ENCODE results near the gene SNN. TPM values are rescaled to one million over a fixed set of nuclear protein-coding genes. Genes with fewer than 3 reads are reported as not detected.
A peak's percentile ranks its signal among the peaks of the same experiment; 100 is the strongest.

Gene SNN
- total RNA-seq, 2 experiments from 2014 or later, result 21.7 to 23.4 TPM

DNA sequence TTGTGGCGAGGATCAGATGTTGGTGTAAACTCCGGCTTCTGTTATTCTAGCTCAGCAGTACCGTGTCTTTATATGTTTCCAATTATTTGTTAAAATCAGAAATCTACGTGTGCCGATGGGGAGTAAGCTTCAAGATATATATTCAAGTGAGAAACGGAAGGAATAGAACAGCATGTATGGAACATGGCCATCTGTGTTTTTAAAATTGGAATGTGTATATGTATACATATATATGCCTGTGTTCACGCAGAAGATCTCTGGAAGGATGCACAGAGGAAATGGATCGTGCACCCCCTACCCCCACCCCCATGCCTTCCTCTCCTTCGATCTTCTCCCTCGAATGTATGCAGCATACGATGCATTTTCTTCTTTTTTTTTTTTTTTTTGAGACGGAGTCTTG, 7.7 kb upstream of the SNN start:
- ChIA-PET CTCF (interaction anchor here (0.8 to 1.7 kb wide), 2 partner anchors 9 to 15 kb away, joined by 3 read pairs; no protein-coding TSS in a partner anchor), POLR2A (no interaction called here)
- Mint-ChIP-seq H3K36me3 (ENCODE audit: low read depth) (no peaks in the 10 kb centered on the region), H3K4me1 (peaks cover 22% of the 10 kb centered on the region), H3K9me3 (no peaks in the 10 kb centered on the region), H3K4me3 (no peak overlapping the region), H3K27me3 (no peaks in the 10 kb centered on the region), H3K27ac (no peak overlapping the region)
- no peak for DNase-seq

- no peak for DNase-seq
- Mint-ChIP-seq H3K27me3 (no peaks in the 10 kb centered on the region), H3K4me1 (peaks cover 36% of the 10 kb centered on the region), H3K4me3 (no peak overlapping the region), H3K36me3 (ENCODE audit: low read depth) (no peaks in the 10 kb centered on the region), H3K9me3 (no peaks in the 10 kb centered on the region), H3K27ac (no peak overlapping the region)
- CTCF ChIA-PET, result no interaction called here
- POLR2A ChIA-PET, result no interaction called here
Observed at GRCh38 chr16:11662582-11662981, 5.7 kb upstream of the SNN start.

GRCh38 chr16:11665071-11665491, 3.2 kb upstream of the SNN start:
- no peaks in the 10 kb centered on the region for H3K27me3 Mint-ChIP-seq
- H3K27ac Mint-ChIP-seq, result peak overlapping the region; percentile 90
- H3K36me3 Mint-ChIP-seq (ENCODE audit: low read depth), result no peaks in the 10 kb centered on the region
- H3K4me3 Mint-ChIP-seq, result peak overlapping the region; percentile 36
- DNase-seq, result peak; percentile 59
- POLR2A ChIA-PET, result no interaction called here
- H3K4me1 Mint-ChIP-seq, result peaks cover 48% of the 10 kb centered on the region
- CTCF ChIA-PET, result interaction anchor here (0.5 to 1.1 kb wide), 6 partner anchors 19 to 1332 kb away, joined by 3 to 4 read pairs (median 4); no protein-coding TSS in a partner anchor
- no peaks in the 10 kb centered on the region for H3K9me3 Mint-ChIP-seq

GRCh38 chr16:11666103-11667055, 1.9 kb upstream of the SNN start:
- Mint-ChIP-seq H3K4me3 (peak overlapping the region; percentile 65), H3K9me3 (no peaks in the 10 kb centered on the region), H3K27me3 (no peaks in the 10 kb centered on the region), H3K4me1 (peaks cover 61% of the 10 kb centered on the region), H3K36me3 (ENCODE audit: low read depth) (no peaks in the 10 kb centered on the region), H3K27ac (peak overlapping the region; percentile 82)
- no peak for DNase-seq
- POLR2A ChIA-PET, result interaction anchor here (0.6 kb wide), 1 partner anchor 83 kb away, joined by 3 read pairs; no protein-coding TSS in a partner anchor
- CTCF ChIA-PET, result interaction anchor here (0.6 to 1.4 kb wide), 6 partner anchors 8 to 717 kb away, joined by 3 to 4 read pairs (median 4); no protein-coding TSS in a partner anchor

- no peaks in the 10 kb centered on the region for H3K36me3 Mint-ChIP-seq (ENCODE audit: low read depth)
- ChIA-PET POLR2A (no interaction called here), CTCF (interaction anchor here (0.6 to 1.6 kb wide), 6 partner anchors 9 to 718 kb away, joined by 3 to 4 read pairs (median 4); no protein-coding TSS in a partner anchor)
- H3K4me3 Mint-ChIP-seq, result peak overlapping the region; percentile 65
- no peaks in the 10 kb centered on the region for H3K9me3 Mint-ChIP-seq
- peak overlapping the region; percentile 19 for H3K27ac Mint-ChIP-seq
- H3K27me3 Mint-ChIP-seq, result no peaks in the 10 kb centered on the region
- no peak for DNase-seq
- peaks cover 70% of the 10 kb centered on the region for H3K4me1 Mint-ChIP-seq
Observed at GRCh38 chr16:11667221-11667823, 933 bp upstream of the SNN start.

GRCh38 chr16:11668623-11669379, 546 bp downstream of the SNN start:
- no peak for DNase-seq
- peak overlapping the region; percentile 79 for H3K4me3 Mint-ChIP-seq
- no peaks in the 10 kb centered on the region for H3K27me3 Mint-ChIP-seq
- ChIA-PET POLR2A (no interaction called here), CTCF (interaction anchor here (1.0 to 1.6 kb wide), 6 partner anchors 10 to 714 kb away, joined by 3 to 4 read pairs (median 3); partner anchors contain the start of gene ZC3H7A)
- H3K4me1 Mint-ChIP-seq, result peaks cover 81% of the 10 kb centered on the region
- H3K27ac Mint-ChIP-seq, result peak overlapping the region; percentile 74
- H3K36me3 Mint-ChIP-seq (ENCODE audit: low read depth), result peaks cover 4% of the 10 kb centered on the region
- no peaks in the 10 kb centered on the region for H3K9me3 Mint-ChIP-seq

DNA sequence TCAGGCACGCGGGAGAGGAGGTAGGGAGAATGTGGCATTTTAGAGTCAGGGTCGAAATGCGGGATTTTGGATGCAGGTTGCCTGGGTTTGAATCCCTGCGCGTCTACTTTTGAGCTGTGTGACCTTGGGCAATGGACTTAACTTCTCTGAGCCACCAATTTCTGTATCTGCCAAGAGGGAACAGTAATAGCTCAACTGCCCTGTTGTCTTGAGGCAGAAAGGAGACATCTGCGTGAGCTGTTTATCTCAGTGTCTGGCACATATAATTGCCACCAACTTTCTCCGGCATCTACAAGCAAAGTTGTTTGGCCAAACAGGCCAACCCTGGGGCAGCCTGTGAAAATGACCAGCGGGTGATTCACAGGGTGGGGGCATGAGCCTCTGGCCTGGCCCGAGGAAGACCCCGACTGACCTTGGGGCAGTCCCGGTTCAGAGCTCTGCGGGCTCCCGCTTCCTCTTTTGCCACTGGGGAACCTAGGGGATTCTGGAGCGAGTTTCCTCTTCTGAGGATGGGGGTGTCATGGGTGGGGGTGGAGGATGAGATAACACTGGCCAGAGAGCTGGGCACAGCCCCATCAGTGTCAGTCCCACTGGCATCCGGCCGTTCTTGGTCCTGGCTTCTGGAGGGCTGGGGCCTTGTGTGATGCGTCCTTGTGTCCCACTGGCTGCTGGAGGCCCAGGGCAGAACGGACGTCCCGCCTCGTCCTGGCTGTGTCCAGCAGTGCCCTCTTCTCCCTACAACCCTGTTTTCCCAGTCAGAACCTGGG, 1.3 kb downstream of the SNN start:
- no peaks in the 10 kb centered on the region for H3K9me3 Mint-ChIP-seq
- peak overlapping the region; percentile 79 for H3K4me3 Mint-ChIP-seq
- peak overlapping the region; percentile 94 for H3K27ac Mint-ChIP-seq
- DNase-seq, result no peak
- ChIA-PET POLR2A (no interaction called here), CTCF (interaction anchor here (0.9 to 1.5 kb wide), 7 partner anchors 9 to 715 kb away, joined by 3 to 4 read pairs (median 3); partner anchors contain the start of gene ZC3H7A)
- peaks cover 76% of the 10 kb centered on the region for H3K4me1 Mint-ChIP-seq
- no peaks in the 10 kb centered on the region for H3K27me3 Mint-ChIP-seq
- H3K36me3 Mint-ChIP-seq (ENCODE audit: low read depth), result peaks cover 4% of the 10 kb centered on the region

DNA sequence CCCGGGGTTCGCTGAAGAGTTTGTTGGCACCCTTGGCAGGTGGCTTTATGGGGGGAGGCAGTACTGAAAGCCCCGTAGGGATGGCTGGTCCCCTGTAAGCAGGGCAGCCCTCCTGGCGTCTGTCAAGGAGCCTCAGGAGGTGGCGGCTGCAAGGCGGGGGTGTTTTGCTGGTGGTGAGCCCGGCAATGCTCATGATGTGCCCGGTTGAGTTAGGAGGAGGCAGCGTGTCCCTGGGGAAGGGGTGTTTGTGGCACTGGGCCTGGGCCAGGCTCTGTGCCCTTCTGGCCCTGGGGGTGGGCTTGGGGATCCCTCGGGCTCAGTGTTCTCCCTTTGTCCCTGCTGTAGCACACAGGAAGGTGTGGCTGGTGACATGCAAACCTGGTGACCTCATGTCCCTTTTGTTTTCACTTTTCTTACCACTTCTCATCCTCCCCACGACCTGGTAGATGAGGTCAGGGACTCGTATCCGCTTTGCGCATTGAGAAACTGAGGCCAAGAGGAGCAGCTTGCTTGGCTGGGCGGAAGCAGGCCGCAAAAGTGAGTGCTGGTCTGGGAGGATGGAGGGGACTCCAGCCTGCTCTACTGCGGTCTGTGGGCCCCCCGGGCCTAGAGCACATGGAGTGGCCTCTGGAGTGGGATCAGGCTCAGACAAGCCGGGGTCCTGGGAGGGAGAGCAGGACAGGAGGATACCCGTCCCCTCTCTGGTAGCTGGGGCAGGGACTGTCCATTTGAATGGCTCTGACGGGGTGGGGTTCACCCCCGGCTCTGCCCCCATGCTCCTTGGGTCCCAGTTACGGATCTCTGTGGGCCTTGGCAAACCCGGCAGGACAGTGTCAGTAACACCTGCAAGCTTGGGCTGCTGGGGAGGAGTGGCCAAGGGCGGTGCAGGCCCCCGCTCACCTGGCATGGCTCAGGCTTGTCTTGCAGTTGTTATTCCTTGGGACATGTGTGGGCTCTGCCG, 2.2 kb downstream of the SNN start:
- Mint-ChIP-seq H3K4me1 (peaks cover 73% of the 10 kb centered on the region), H3K27me3 (no peaks in the 10 kb centered on the region), H3K4me3 (peak overlapping the region; percentile 79), H3K36me3 (ENCODE audit: low read depth) (peaks cover 5% of the 10 kb centered on the region), H3K27ac (peak overlapping the region; percentile 94), H3K9me3 (no peaks in the 10 kb centered on the region)
- peak; percentile 59 for DNase-seq
- ChIA-PET CTCF (interaction anchor here (0.9 to 1.5 kb wide), 4 partner anchors 10 to 138 kb away, joined by 3 read pairs; no protein-coding TSS in a partner anchor), POLR2A (no interaction called here)

DNA sequence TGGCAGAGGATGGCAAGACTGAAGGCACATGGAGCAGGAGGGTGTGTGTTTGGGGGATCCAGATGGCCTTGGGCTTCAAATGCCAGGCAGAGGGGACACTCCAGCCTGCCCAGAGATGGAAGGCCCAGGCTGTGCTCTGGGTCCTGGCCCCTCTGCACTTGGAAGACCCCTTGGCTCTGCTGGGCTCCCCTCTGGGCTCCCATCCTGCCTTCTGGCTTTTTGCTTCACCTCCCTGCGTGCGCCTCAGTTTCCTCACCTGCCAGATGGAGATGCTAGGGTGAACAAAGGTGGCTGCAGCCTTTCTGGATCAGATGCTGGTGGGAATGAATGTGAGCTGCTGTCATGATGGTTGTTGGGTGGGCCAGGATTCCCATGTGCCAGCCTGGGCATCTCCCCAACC, 3.0 kb downstream of the SNN start:
- Mint-ChIP-seq H3K4me1 (peaks cover 71% of the 10 kb centered on the region), H3K4me3 (peak overlapping the region; percentile 10), H3K9me3 (no peaks in the 10 kb centered on the region), H3K36me3 (ENCODE audit: low read depth) (peaks cover 5% of the 10 kb centered on the region), H3K27ac (peak overlapping the region; percentile 94), H3K27me3 (no peaks in the 10 kb centered on the region)
- ChIA-PET POLR2A (no interaction called here), CTCF (interaction anchor here (0.9 kb wide), 2 partner anchors 139 to 397 kb away, joined by 3 read pairs; no protein-coding TSS in a partner anchor)
- no peak for DNase-seq

GRCh38 chr16:11671676-11672075, 3.4 kb downstream of the SNN start:
- peak overlapping the region; percentile 85 for H3K27ac Mint-ChIP-seq
- no peak for DNase-seq
- H3K4me1 Mint-ChIP-seq, result peaks cover 71% of the 10 kb centered on the region
- no peaks in the 10 kb centered on the region for H3K27me3 Mint-ChIP-seq
- peaks cover 9% of the 10 kb centered on the region for H3K36me3 Mint-ChIP-seq (ENCODE audit: low read depth)
- H3K9me3 Mint-ChIP-seq, result no peaks in the 10 kb centered on the region
- ChIA-PET POLR2A (no interaction called here), CTCF (interaction anchor here (0.9 kb wide), 1 partner anchor 397 kb away, joined by 3 read pairs; no protein-coding TSS in a partner anchor)
- peak overlapping the region; percentile 26 for H3K4me3 Mint-ChIP-seq

Data from activated CD4-positive, alpha-beta T cell treated with anti-CD3 and anti-CD28 coated beads, Interleukin-2, amount 10 ng/mL, durations not matched to agents 7 days and 5 days (primary cell).